AG09319 (cell line): Measurements from ENCODE around the gene FAM216B.
"Not testable (repeated sequence)": the region's sequence is repeated elsewhere in the genome, so short reads cannot be mapped to it uniquely, and the experiment has no call there.

Experiments
- DNase-seq: peaks from one replicate; pipeline ENCODE4 v3.0.0-alpha.2; 2010; ENCODE audit warnings: low read depth; ENCODE audit errors: extremely low read depth
- TF ChIP-seq, protein P1 (sequence below): IDR thresholded peaks from 2 replicates; pipeline ENCODE4 v1.5.1; 2011; ENCODE audit warnings: low read depth, mild to moderate bottlenecking, inconsistent platforms, low read length, moderate library complexity

Gene FAM216B

DNA sequence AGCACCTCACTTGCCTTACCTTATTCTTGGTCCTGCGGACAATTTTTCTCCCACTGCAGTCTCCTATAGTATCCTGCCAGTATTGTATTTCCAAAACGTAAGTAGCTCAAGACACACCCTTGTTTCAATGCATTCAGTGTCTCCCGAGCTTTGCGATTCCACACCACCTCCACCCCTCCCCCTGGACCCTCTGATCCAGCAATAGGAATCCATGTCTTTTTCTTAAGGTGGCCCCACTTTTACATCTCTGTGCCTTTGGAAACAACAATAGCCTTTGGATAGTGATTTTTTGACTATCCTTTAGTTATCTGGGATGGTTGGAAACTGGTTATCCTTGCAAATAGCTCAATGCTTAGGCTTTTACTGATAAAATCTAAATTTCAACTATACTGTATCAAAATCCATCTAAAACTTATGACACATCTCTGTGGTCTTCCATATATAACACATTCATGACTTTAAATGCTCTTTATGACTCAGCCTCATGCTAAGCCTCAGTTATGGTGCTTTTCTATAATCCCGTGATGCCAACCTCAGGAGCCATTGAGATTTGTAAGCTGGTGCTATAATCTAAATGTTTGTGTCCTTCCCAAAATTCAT, 27.1 kb downstream of the FAM216B start:
- TF ChIP-seq, protein P1, sequence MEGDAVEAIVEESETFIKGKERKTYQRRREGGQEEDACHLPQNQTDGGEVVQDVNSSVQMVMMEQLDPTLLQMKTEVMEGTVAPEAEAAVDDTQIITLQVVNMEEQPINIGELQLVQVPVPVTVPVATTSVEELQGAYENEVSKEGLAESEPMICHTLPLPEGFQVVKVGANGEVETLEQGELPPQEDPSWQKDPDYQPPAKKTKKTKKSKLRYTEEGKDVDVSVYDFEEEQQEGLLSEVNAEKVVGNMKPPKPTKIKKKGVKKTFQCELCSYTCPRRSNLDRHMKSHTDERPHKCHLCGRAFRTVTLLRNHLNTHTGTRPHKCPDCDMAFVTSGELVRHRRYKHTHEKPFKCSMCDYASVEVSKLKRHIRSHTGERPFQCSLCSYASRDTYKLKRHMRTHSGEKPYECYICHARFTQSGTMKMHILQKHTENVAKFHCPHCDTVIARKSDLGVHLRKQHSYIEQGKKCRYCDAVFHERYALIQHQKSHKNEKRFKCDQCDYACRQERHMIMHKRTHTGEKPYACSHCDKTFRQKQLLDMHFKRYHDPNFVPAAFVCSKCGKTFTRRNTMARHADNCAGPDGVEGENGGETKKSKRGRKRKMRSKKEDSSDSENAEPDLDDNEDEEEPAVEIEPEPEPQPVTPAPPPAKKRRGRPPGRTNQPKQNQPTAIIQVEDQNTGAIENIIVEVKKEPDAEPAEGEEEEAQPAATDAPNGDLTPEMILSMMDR: no peak
- DNase-seq: no peak

DNA sequence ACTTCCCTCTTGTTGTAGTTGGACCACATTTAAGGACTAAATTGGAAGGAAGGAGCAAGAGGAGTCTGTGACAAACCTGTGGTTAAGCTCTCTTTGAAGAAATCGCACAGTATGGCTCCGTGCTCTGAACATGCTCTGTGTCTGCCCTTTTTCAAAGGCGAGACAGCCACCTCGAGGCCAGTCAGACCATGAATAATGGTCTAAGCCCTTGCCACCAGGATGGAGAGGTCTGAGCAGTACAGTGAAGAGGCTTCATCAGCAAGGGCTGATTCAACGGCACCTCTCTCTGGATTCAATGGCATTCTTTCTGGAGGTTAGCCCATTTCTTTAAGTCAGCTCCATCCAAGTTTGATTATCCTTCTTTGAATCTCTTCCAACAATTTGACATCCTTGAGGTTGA, 30.9 kb downstream of the FAM216B start:
- DNase-seq: no peak
- TF ChIP-seq, protein P1: no peak; the same call in none of the 2 replicates

DNA sequence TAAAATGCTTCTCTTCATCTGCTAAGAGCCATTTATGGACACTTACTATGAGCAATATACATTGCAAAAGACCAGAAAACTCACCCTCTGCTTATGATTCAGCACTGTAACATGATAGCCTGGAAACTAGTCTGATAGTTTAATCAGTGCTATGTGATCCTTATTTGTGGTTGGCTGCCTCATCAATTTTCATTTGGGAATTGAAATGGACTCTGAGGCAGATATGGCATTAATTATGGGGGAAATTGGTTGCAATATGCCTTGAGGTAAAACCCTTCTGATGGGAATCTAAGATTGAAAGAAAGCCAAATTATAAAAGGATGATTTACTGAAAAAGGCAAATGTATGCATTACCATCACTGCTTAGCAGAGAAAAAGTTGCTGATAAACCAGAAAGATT, 33.5 kb downstream of the FAM216B start:
- DNase-seq: peak; percentile 89

DNA sequence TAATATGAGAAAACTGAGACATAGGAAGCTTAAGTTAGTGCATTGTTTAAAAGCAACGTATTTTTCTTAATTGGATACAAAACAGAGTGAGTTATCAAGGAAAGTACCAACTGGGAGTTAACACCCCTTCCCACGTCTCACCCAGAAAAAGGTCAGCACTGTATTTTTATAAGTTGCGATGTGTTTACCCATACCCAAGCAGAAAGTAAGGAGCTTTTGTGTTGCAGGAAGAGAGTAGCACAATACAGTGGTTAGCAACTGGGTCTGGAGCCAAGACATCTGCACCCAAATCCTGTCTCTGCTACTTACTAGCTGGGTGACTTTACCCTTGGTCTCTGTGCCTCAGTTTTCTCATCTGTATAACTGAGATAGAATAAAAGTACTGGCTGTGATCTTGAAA, 34.3 kb downstream of the FAM216B start:
- TF ChIP-seq, protein P1: no peak
- no peak for DNase-seq

More for the DNA sequence above, 33.5 kb downstream of the FAM216B start:
- TF ChIP-seq, protein P1: no peak

DNA sequence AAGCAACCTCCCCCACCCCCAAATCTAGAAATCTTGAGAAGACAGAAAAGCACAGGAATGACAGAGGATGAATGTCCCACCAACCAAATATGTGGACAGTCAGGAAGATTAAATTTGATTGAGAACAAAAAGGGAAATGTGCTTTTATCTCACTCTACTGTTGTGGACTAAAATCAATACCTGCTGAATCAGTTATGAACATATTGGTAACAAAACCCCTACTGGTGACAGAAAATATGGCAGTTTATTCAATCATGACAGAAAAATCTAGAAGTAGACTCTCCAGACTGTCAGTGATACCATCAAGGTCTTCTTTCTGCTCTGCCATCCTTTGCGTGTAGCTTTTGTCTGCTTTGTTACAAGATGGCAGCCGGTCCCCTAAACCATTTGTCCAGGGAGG, 35.2 kb downstream of the FAM216B start:
- DNase-seq: no peak
- TF ChIP-seq, protein P1: peak; percentile 6

DNA sequence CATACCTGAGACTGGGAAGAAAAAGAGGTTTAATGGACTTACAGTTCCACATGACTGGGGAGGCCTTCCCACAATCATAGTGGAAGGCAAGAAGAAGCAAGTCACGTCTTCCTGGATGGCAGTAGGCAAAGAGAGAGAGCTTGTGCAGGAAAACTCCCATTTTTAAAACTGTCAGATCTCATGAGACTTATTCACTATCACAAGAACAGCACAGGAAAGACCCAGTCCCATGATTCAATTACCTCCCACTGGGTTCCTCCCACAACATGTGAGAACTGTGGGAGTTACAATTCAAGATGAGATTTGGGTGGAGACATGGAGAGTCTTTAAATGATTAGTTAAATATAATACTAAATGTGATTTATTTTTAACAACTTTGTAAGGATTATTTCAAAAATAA, 38.3 kb downstream of the FAM216B start:
- DNase-seq: not testable (repeated sequence)

DNA sequence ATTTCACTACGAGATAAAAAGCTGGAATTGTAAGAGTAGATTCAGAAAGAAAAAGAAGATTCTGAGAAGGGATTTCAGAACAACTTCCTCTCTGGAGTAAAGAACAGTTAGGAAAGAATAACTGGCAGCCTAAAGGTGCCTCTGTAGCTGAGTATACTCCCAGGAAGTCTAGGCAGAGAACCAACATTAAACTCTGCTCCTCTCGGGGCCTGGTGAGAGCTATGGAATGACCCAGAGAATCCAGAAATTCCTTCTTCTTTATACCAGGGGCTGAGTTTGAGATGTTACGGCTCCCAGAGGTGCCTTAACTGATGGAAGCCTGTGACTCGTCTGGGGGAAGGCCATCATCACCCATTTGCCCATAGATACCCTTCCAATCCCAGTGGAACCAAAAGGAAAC, 39.1 kb downstream of the FAM216B start:
- DNase-seq: no peak
- TF ChIP-seq, protein P1: no peak

DNA sequence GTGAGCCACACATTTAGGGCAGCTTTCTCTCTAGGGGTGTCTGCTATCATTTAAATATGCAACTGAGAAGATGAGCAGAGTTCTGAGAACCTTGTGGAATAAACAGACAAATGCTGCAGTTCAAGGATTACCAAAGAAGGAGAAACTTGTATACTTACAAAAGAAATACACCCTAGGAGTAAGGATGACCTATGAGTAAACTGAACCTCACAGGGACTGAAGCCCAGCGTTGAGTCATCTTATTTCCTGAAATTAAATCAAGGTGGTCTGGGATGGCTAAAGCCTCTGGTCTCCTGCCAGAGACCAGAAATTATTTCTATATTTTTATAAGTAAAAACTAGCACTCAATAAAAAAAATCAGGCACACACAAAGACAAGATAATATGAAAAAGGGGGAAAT, 40.1 kb downstream of the FAM216B start:
- TF ChIP-seq, protein P1: no peak
- DNase-seq: peak; percentile 60
